CD4-positive, alpha-beta memory T cell (primary cell): ENCODE data around the gene RFX1. TPM values are rescaled to one million over a fixed set of nuclear protein-coding genes. Genes with fewer than 3 reads are reported as not detected.
"Not testable (repeated sequence)": the region's sequence is repeated elsewhere in the genome, so short reads cannot be mapped to it uniquely, and the experiment has no call there.

Source experiments
- CTCF ChIA-PET: fragments of 350-600 bp; sonication (Branson Sonifier 250); formaldehyde crosslinking; loops from one replicate; lab custom pipeline; 2021; ENCODE audit warnings: inconsistent platforms; ENCODE audit not compliant: partially characterized antibody; lab: Charles Lee
- POLR2A ChIA-PET: fragments of 350-600 bp; sonication (Branson Sonifier 250); formaldehyde crosslinking; loops from one replicate; lab custom pipeline; 2021; ENCODE audit not compliant: partially characterized antibody; lab: Charles Lee
- DNase-seq, 5 donors: peaks; one replicate each; pipeline versions ENCODE4 v3.0.0 to v3.0.0-alpha.2; 2020 to 2022; ENCODE audit warnings: mixed read lengths in 1 of 5
- H3K27ac ChIP-seq: one replicate; pipeline ENCODE4 v1.7.0; 2013; ENCODE audit warnings: low read depth, low read length
- H3K27me3 ChIP-seq: 2 replicates; pipeline ENCODE4 v1.7.0; 2013; ENCODE audit warnings: mild to moderate bottlenecking, low read length, moderate library complexity; ENCODE audit not compliant: insufficient read depth
- H3K36me3 ChIP-seq: 2 replicates; pipeline ENCODE4 v1.7.0; 2013; ENCODE audit warnings: mild to moderate bottlenecking, low read length, moderate library complexity; ENCODE audit not compliant: insufficient read depth
- H3K4me1 ChIP-seq: 2 replicates; pipeline ENCODE4 v1.7.0; 2013; ENCODE audit warnings: mild to moderate bottlenecking, low read length, moderate library complexity; ENCODE audit not compliant: insufficient read depth
- H3K4me3 ChIP-seq, 2 donors: one replicate each; pipeline ENCODE4 v1.7.0; 2013; ENCODE audit warnings: low read length in 2 of 2, mild to moderate bottlenecking in 1 of 2
- H3K9me3 ChIP-seq, 2 donors: one replicate each; pipeline ENCODE4 v1.7.0; 2013; ENCODE audit warnings: low read length in 2 of 2, control low read depth in 1 of 2; ENCODE audit not compliant: control insufficient read depth in 1 of 2
- H3K27ac Mint-ChIP-seq, 7 donors: one replicate each; pipeline ENCODE4 v1.8.0; 2020 to 2021; ENCODE audit warnings: mixed read lengths in 7 of 7, mild to moderate bottlenecking in 6 of 7, inconsistent platforms in 3 of 7, moderate library complexity in 3 of 7
- H3K27me3 Mint-ChIP-seq, 2 donors: one replicate each; pipeline ENCODE4 v1.8.0; 2020 to 2021; ENCODE audit warnings: mixed read lengths in 2 of 2
- H3K36me3 Mint-ChIP-seq, 2 donors: one replicate each; pipeline ENCODE4 v1.8.0; 2020 to 2021; ENCODE audit warnings: mixed read lengths in 2 of 2, inconsistent platforms in 1 of 2, mild to moderate bottlenecking in 1 of 2
- H3K4me1 Mint-ChIP-seq, 4 donors: one replicate each; pipeline ENCODE4 v1.8.0; 2020 to 2021; ENCODE audit warnings: mixed read lengths in 4 of 4, mild to moderate bottlenecking in 1 of 4
- H3K4me3 Mint-ChIP-seq, 8 donors: one replicate each; pipeline ENCODE4 v1.8.0; 2020 to 2021; ENCODE audit warnings: mixed read lengths in 8 of 8, mild to moderate bottlenecking in 7 of 8, moderate library complexity in 6 of 8, inconsistent platforms in 3 of 8
- H3K9me3 Mint-ChIP-seq, 8 donors: one replicate each; pipeline ENCODE4 v1.8.0; 2020 to 2021; ENCODE audit warnings: mixed read lengths in 8 of 8, mild to moderate bottlenecking in 5 of 8, inconsistent platforms in 3 of 8, moderate library complexity in 1 of 8
- intact Hi-C: fragments of 100-400 bp; cut with micrococcal nuclease; formaldehyde crosslinking; loops from one replicate; pipeline ENCODE4 v1.15.1; 2023
- polyA plus RNA-seq, 2 donors: library from polyadenylated mRNA; unstranded; fragments of 300-500 nt; fragmentation: Illumina TruSeq; gene quantifications; one replicate each; pipeline ENCODE4 v1.2.3, GENCODE V29; 2021
- total RNA-seq, 2 experiments: library from RNA; stranded (reverse); gene quantifications; one replicate each; pipeline ENCODE4 v1.2.3, GENCODE V29; 2021

The RFX1 gene
- total and polyA plus RNA-seq, 4 experiments from 2014 or later: 2.5 to 17.8 (median 17.4) TPM; not detected in 1

GRCh38 chr19:14052470-14052869 is 46.4 kb upstream of the RFX1 start:
- peaks cover 0 to 9% (median 0%) of the 10 kb centered on the region in 8 donors for H3K9me3 Mint-ChIP-seq
- H3K36me3 ChIP-seq: peaks cover 39% of the 10 kb centered on the region
- H3K27me3 ChIP-seq: no peaks in the 10 kb centered on the region
- H3K9me3 ChIP-seq: no peaks in the 10 kb centered on the region
- no peak overlapping the region for H3K4me3 ChIP-seq
- peaks cover 38 to 46% of the 10 kb centered on the region in 2 donors for H3K36me3 Mint-ChIP-seq
- CTCF ChIA-PET: interaction anchor here (0.9 to 2.1 kb wide), 5 partner anchors 10 to 178 kb away, joined by 3 to 8 read pairs (median 6); partner anchors contain the start of gene MISP3
- no peak for DNase-seq
- intact Hi-C loops: no loop called here
- no peaks in the 10 kb centered on the region for H3K27me3 Mint-ChIP-seq
- H3K27ac Mint-ChIP-seq: peak overlapping the region in 2 of 7 donors; percentile 8 to 90
- H3K4me1 Mint-ChIP-seq: peaks cover 0 to 10% (median 5%) of the 10 kb centered on the region in 4 donors
- POLR2A ChIA-PET: interaction anchor here (0.8 to 1.7 kb wide), 6 partner anchors 9 to 172 kb away, joined by 3 to 6 read pairs (median 4); partner anchors contain the start of gene IL27RA
- H3K27ac ChIP-seq: no peak overlapping the region
- H3K4me1 ChIP-seq: no peaks in the 10 kb centered on the region
- no peak overlapping the region for H3K4me3 Mint-ChIP-seq

- ChIA-PET POLR2A (interaction anchor here (1.3 to 1.7 kb wide), 2 partner anchors 9 to 21 kb away, joined by 4 to 6 read pairs; partner anchors contain the start of gene IL27RA), CTCF (interaction anchor here (0.9 to 4.4 kb wide), 5 partner anchors 8 to 170 kb away, joined by 3 to 27 read pairs (median 5); no protein-coding TSS in a partner anchor)
- Mint-ChIP-seq H3K27ac (peak overlapping the region in 1 of 7 donors; percentile 90), H3K36me3 (peaks cover 38 to 49% of the 10 kb centered on the region in 2 donors), H3K4me3 (no peak overlapping the region), H3K27me3 (no peaks in the 10 kb centered on the region), H3K4me1 (peaks cover 0 to 10% (median 5%) of the 10 kb centered on the region in 4 donors), H3K9me3 (peaks cover 0 to 9% (median 0%) of the 10 kb centered on the region in 8 donors)
- intact Hi-C loops: no loop called here
- H3K36me3 ChIP-seq: peaks cover 39% of the 10 kb centered on the region
- H3K4me3 ChIP-seq: no peak overlapping the region
- H3K27ac ChIP-seq: no peak overlapping the region
- no peaks in the 10 kb centered on the region for H3K27me3 ChIP-seq
- H3K4me1 ChIP-seq: no peaks in the 10 kb centered on the region
- DNase-seq: no peak
- no peaks in the 10 kb centered on the region for H3K9me3 ChIP-seq
Observed at GRCh38 chr19:14051980-14052379, 45.9 kb upstream of the RFX1 start.

GRCh38 chr19:14050961-14051360 is 44.8 kb upstream of the RFX1 start:
- H3K27me3 ChIP-seq, H3K27me3 Mint-ChIP-seq, H3K9me3 Mint-ChIP-seq, intact Hi-C loops, H3K4me3 ChIP-seq, H3K4me1 ChIP-seq, DNase-seq, H3K27ac ChIP-seq, H3K9me3 ChIP-seq, H3K4me3 Mint-ChIP-seq, H3K27ac Mint-ChIP-seq: not testable (repeated sequence)
- Mint-ChIP-seq H3K36me3 (peaks cover 45 to 56% of the 10 kb centered on the region in 2 donors), H3K4me1 (peaks cover 3 to 10% (median 5%) of the 10 kb centered on the region in 4 donors)
- H3K36me3 ChIP-seq: peaks cover 45% of the 10 kb centered on the region
- ChIA-PET CTCF (interaction anchor here (0.9 to 4.4 kb wide), 5 partner anchors 8 to 169 kb away, joined by 3 to 27 read pairs (median 3); no protein-coding TSS in a partner anchor), POLR2A (interaction anchor here (0.8 kb wide), 1 partner anchor 11 kb away, joined by 3 read pairs; no protein-coding TSS in a partner anchor)

- Histone ChIP-seq H3K27me3 (no peaks in the 10 kb centered on the region), H3K4me3 (no peak overlapping the region), H3K4me1 (peaks cover 5% of the 10 kb centered on the region), H3K27ac (no peak overlapping the region), H3K9me3 (no peaks in the 10 kb centered on the region), H3K36me3 (peaks cover 46% of the 10 kb centered on the region)
- Mint-ChIP-seq H3K4me1 (peaks cover 3 to 8% (median 6%) of the 10 kb centered on the region in 4 donors), H3K27me3 (no peaks in the 10 kb centered on the region), H3K9me3 (peaks cover 0 to 9% (median 0%) of the 10 kb centered on the region in 8 donors), H3K4me3 (no peak overlapping the region), H3K27ac (peak overlapping the region in 3 of 7 donors; percentile 51 to 64 (median 63)), H3K36me3 (peaks cover 48 to 60% of the 10 kb centered on the region in 2 donors)
- no peak for DNase-seq
- ChIA-PET CTCF (interaction anchor here (1.4 to 9.7 kb wide), 5 partner anchors 9 to 168 kb away, joined by 3 to 111 read pairs (median 15); partner anchors contain the start of gene NANOS3), POLR2A (interaction anchor here (0.8 kb wide), 1 partner anchor 10 kb away, joined by 3 read pairs; no protein-coding TSS in a partner anchor)
- intact Hi-C loops: no loop called here
Observed at GRCh38 chr19:14050512-14050911, 44.4 kb upstream of the RFX1 start.

GRCh38 chr19:14048443-14049153 is 42.5 kb upstream of the RFX1 start:
- Histone ChIP-seq H3K27ac (peak overlapping the region; percentile 39), H3K9me3 (no peaks in the 10 kb centered on the region), H3K4me3 (no peak overlapping the region), H3K4me1 (peaks cover 5% of the 10 kb centered on the region), H3K36me3 (peaks cover 54% of the 10 kb centered on the region), H3K27me3 (no peaks in the 10 kb centered on the region)
- intact Hi-C loops: loop anchor here (1.0 to 2.0 kb wide), 3 partner anchors 96 to 168 kb away; partner anchors contain the start of gene DCAF15
- Mint-ChIP-seq H3K27me3 (no peaks in the 10 kb centered on the region), H3K27ac (peak overlapping the region; percentile 26 to 85 (median 42)), H3K9me3 (peaks cover 0 to 6% (median 0%) of the 10 kb centered on the region in 8 donors), H3K4me3 (no peak overlapping the region), H3K36me3 (peaks cover 42 to 60% of the 10 kb centered on the region in 2 donors), H3K4me1 (peaks cover 2 to 5% (median 3%) of the 10 kb centered on the region in 4 donors)
- ChIA-PET POLR2A (interaction anchor here (0.9 to 2.7 kb wide), 10 partner anchors 9 to 168 kb away, joined by 3 to 17 read pairs (median 6); partner anchors contain the start of genes ASF1B, DCAF15 and IL27RA), CTCF (interaction anchor here (0.6 to 9.7 kb wide), 29 partner anchors 10 to 286 kb away, joined by 3 to 111 read pairs (median 4); partner anchors contain the start of genes DCAF15, MISP3, NANOS3 and RFX1)
- DNase-seq: peak; percentile 63 to 73 (median 68)

GRCh38 chr19:14047866-14048265 is 41.7 kb upstream of the RFX1 start:
- H3K4me3 Mint-ChIP-seq, DNase-seq, H3K4me1 Mint-ChIP-seq, H3K27me3 Mint-ChIP-seq, H3K27ac ChIP-seq, H3K4me3 ChIP-seq, H3K4me1 ChIP-seq, H3K27me3 ChIP-seq, H3K9me3 Mint-ChIP-seq, H3K9me3 ChIP-seq: not testable (repeated sequence)
- ChIA-PET POLR2A (interaction anchor here (0.9 to 2.7 kb wide), 9 partner anchors 10 to 167 kb away, joined by 3 to 17 read pairs (median 6); partner anchors contain the start of genes ASF1B, DCAF15 and IL27RA), CTCF (interaction anchor here (0.6 to 9.7 kb wide), 27 partner anchors 9 to 233 kb away, joined by 3 to 111 read pairs (median 4); partner anchors contain the start of genes DCAF15, NANOS3 and RFX1)
- Mint-ChIP-seq H3K36me3 (peaks cover 44 to 62% of the 10 kb centered on the region in 2 donors), H3K27ac (peak overlapping the region in 2 of 7 donors; percentile 59 to 85)
- peaks cover 58% of the 10 kb centered on the region for H3K36me3 ChIP-seq
- intact Hi-C loops: loop anchor here (1.0 to 2.0 kb wide), 3 partner anchors 95 to 168 kb away; partner anchors contain the start of gene DCAF15
